K562 treated with DMSO at 1 percent for 24 hours (cell line): Measurements from ENCODE around the gene PPFIA3. TPM values are rescaled to one million over a fixed set of nuclear protein-coding genes. Genes with fewer than 3 reads are reported as not detected.

Experiments
- total RNA-seq: library from RNA; unstranded; fragments of 300-600 nt; gene quantifications from 2 replicates; pipeline ENCODE4 v1.2.3, GENCODE V29; 2022; ENCODE audit warnings: low read depth; ENCODE audit not compliant: insufficient read depth

PPFIA3 gene
- 14.2 and 15.9 TPM in 2 replicates for total RNA-seq

GRCh38 chr19:49119411-49120324 is at the start of gene PPFIA3:
TSS of gene PPFIA3 (plus strand) at chr19:49119544. CDS start at chr19:49127874, 8,330 bp downstream.

GRCh38 chr19:49085020-49085867 is 34.1 kb upstream of the PPFIA3 start, which contains the start of gene SNRNP70:
TSS of gene SNRNP70 (plus strand) at chr19:49085451. CDS start at chr19:49086415, 964 bp downstream.

DNA sequence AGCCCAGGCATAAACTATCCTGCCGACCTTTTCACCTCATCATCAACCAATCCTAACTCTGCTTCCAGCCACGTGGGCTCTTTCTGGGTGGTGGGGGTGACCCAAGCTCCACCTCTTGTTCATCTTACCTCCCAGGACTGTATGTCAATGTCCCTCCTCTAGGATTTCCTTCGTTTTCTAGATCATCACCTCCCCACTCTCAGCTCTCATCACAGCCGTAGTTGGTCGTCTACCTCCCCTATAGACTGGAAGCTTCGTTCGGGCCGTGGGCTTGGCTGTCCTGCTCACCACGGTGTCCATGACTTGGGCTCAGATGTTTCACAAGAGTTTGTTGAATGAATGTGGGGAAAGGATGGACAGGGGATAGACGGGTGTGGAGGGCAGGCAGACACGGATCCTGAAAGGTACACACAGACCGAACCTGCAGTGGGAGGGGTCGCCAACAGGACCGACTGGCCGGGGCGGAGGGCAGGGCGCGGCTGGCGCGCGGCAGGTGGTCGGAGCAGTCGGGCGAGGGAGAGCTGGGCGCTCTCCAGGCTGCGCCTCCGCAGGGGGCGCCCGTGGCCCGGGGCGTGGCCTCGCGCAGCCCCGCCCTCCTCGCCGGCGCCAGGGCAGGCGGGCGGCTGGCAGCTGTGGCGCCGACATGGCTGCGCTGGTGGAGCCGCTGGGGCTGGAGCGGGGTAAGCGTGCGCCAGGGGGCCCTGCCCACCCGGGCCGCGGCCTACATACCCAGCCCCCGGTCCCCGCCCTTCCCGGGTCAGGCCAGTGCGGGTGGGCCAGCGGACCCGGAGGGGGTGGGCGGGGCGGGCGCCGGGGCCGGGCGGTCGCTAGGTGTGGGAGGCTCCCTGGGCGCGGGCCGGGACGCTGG is 5.3 kb upstream of the PPFIA3 start, which contains the start of gene LIN7B:
Gene LIN7B, plus strand, starts transcription at position 609 of the 868 bp plus-strand sequence. Its CDS starts 35 bp downstream, at position 644.

DNA sequence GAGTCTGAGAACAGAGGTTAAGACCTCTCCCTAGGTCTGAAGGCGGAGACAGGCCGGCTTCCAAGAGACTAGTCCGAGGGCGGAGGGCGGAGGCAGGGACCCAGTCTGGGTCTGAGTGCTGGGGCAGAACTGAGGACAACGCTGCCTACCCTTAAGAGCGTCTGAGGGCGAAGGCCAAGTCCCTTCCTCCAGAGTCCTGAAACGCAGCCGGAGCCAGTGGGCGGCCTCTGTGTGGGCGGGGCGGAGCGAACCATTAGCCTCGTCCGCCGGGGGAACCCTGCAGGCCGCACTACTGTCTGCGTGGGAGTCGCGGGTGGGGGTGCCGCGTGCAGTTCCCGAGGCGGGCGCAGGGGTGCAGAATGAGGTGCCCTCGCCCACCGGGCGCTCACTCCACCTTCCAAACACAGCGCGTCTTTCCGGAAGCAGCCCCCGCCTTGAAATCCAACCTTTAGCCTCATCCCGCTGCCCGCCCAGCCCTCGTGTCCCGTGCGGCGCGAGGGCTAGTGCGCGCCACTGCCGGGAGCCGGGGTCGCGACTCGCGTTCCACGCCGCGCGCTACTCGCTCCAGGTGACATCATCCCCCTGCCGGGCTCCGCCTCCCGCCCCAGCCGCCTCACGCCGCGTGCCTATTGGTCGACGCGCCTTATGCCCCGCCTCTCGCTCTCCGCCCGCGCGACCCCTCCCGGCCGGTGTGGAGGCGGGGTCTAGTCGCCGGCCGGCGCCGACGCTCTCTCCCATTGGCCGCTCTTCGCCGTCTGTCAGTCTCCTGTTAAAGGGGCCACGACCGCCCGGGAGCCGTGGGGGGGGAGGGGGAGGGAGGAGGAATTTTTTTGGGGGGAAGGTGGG is 556 bp upstream of the PPFIA3 start, which contains the start of gene C19orf73:
Gene C19orf73, minus strand, starts transcription at position 579 of the 846 bp plus-strand sequence. Its CDS starts 121 bp downstream, at position 458.

DNA sequence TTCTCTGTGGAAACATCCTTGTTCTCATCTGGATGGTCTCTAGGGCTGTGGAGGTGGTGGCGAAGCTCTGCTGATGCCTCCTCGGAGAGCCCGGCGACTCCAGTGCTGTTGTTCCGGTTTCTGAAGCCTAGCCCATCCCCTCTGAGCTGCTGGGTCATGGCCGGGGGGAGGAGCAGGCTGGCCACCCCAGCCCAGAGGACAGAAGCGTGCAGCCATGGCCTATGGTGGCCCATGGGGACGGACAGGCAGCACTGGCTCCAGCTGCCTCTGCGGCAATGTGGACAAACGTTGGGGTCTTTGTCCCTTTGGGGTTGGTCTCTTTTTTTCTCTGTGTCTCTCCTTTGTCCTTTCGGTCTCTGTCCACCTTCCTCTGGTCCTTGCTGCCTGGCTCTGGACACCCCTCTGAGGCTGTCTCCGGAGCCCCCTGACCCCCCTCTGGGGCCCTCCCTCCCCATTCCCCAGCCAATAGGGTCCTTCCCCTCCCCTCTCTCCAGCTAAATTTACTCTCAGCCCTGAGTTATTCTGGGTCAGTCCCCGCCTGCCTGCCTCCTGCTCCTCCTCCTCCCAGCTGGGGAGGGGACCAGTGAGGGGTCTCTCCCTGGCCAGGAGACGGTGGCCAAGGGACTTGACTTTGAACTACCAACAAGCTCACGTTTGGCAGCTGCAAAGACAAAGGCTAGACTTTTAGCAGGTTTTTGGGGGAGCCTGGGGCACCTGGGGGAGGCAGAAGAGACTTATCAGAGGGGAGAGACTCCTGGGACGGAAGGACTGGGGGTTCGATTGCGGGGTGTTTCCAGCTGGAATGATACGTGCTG is 35.9 kb downstream of the PPFIA3 start, which contains the start of gene HRC:
Gene HRC, minus strand, starts transcription at position 392 of the 815 bp plus-strand sequence. Its CDS starts 159 bp downstream, at position 233.

GRCh38 chr19:49157445-49158224 is 38.3 kb downstream of the PPFIA3 start, which contains the start of gene TRPM4:
TSS of gene TRPM4 (plus strand) at chr19:49157792. CDS start at chr19:49157867, 75 bp downstream.

Other genes with a start within 250 kb of the PPFIA3 start
- gene PPP1R15A, start 247.1 kb upstream of the PPFIA3 start, total RNA-seq: 88.6 and 88.9 TPM in 2 replicates
- 0.88 and 3.5 TPM in 2 replicates for gene TULP2, start 220.8 kb upstream of the PPFIA3 start, total RNA-seq
- 445 and 480 TPM in 2 replicates for gene NUCB1, start 219.2 kb upstream of the PPFIA3 start, total RNA-seq
- gene DHDH, start 185.8 kb upstream of the PPFIA3 start, total RNA-seq: 4.8 and 5.0 TPM in 2 replicates
- 136 and 153 TPM in 2 replicates for gene BAX, start 164.7 kb upstream of the PPFIA3 start, total RNA-seq
- 7,562 and 7,983 TPM in 2 replicates for gene FTL, start 154.2 kb upstream of the PPFIA3 start, total RNA-seq
- gene GYS1, start 126.2 kb upstream of the PPFIA3 start, total RNA-seq: 26.8 and 34.3 TPM in 2 replicates
- gene RUVBL2, start 125.7 kb upstream of the PPFIA3 start, total RNA-seq: 295 and 316 TPM in 2 replicates
- gene LHB, start 102.5 kb upstream of the PPFIA3 start, total RNA-seq: not detected in 2 replicates
- gene CGB3, start 95.2 kb upstream of the PPFIA3 start, total RNA-seq: not detected in 2 replicates
- gene CGB2, start 87.7 kb upstream of the PPFIA3 start, total RNA-seq: 4.8 and 8.7 TPM in 2 replicates
- gene CGB1, start 82.6 kb upstream of the PPFIA3 start, total RNA-seq: not detected in 2 replicates
- gene CGB5, start 75.7 kb upstream of the PPFIA3 start, total RNA-seq: not detected in 2 replicates
- not detected in 2 replicates for gene CGB8, start 70.4 kb upstream of the PPFIA3 start, total RNA-seq
- not detected in 2 replicates for gene CGB7, start 61.8 kb upstream of the PPFIA3 start, total RNA-seq
- not detected in 2 replicates for gene NTF4, start 54.7 kb upstream of the PPFIA3 start, total RNA-seq
- not detected in 2 replicates for gene KCNA7, start 46.8 kb upstream of the PPFIA3 start, total RNA-seq
- 219 and 229 TPM in 2 replicates for gene SNRNP70, start 34.1 kb upstream of the PPFIA3 start, total RNA-seq
- gene LIN7B, start 5.2 kb upstream of the PPFIA3 start, total RNA-seq: 16.2 and 19.1 TPM in 2 replicates
- 1.3 and 2.4 TPM in 2 replicates for gene C19orf73, start 401 bp upstream of the PPFIA3 start, total RNA-seq
- gene HRC, start 35.9 kb downstream of the PPFIA3 start, total RNA-seq: 9.9 and 12.2 TPM in 2 replicates
- gene TRPM4, start 38.2 kb downstream of the PPFIA3 start, total RNA-seq: 20.5 and 23.4 TPM in 2 replicates
- gene SLC6A16, start 205.6 kb downstream of the PPFIA3 start, total RNA-seq: 0.61 and 0.95 TPM in 2 replicates
- 30.7 and 44.8 TPM in 2 replicates for gene CD37, start 215.9 kb downstream of the PPFIA3 start, total RNA-seq
- gene TEAD2, start 242.9 kb downstream of the PPFIA3 start, total RNA-seq: 14.9 and 17.3 TPM in 2 replicates
- gene DKKL1, start 244.3 kb downstream of the PPFIA3 start, total RNA-seq: 1.6 and 2.1 TPM in 2 replicates